Activated CD4-positive, alpha-beta T cell treated with anti-CD3 and anti-CD28 coated beads, Interleukin-2, amount 50 U/mL, for 4 hours (primary cell): Measurements from ENCODE around the gene DGKB.
"Not testable (repeated sequence)": the region's sequence is repeated elsewhere in the genome, so short reads cannot be mapped to it uniquely, and the experiment has no call there.

Experiments
- DNase-seq, 2 experiments: peaks; one replicate each; pipeline ENCODE4 v3.0.0-alpha.2; 2020

The DGKB gene

DNA sequence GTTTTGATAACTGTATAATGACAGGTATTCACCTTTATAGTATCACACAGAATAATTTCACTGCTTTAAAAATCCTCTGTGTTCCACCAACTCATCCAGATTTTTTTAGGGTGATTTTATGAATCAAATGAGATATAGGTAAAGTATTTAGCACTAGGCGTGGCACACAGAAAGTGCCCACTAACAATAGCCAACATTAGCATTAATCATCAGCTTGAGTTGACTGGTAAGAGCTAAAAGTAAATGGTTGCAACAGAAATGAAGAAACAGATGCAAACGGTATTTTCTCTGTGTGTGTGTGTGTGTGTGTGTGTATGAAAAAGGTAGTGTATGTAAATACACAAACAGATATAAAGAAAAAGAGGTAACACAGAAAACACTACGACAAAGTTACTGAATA lies 534.3 kb downstream of the DGKB start:
- DNase-seq: no peak

DNA sequence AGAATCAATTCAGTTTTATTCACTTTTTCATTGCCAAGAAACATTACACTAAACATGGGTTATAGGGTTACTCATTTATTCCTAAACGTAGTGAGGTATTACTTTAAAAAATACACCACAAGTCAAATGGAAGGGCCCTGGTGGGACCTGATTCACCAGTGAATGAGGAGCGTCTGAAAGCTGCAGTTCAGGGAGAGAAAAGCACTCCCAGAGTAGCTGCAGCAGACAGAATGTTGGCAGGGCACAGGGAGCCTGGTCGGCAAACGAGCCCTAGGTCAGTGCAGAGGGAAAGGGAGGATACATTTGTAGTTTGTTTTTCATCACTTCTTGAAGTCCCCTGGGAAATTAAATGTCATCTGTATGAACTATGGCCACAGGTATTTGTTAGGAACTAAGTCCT lies 551.4 kb downstream of the DGKB start:
- DNase-seq: no peak

DNA sequence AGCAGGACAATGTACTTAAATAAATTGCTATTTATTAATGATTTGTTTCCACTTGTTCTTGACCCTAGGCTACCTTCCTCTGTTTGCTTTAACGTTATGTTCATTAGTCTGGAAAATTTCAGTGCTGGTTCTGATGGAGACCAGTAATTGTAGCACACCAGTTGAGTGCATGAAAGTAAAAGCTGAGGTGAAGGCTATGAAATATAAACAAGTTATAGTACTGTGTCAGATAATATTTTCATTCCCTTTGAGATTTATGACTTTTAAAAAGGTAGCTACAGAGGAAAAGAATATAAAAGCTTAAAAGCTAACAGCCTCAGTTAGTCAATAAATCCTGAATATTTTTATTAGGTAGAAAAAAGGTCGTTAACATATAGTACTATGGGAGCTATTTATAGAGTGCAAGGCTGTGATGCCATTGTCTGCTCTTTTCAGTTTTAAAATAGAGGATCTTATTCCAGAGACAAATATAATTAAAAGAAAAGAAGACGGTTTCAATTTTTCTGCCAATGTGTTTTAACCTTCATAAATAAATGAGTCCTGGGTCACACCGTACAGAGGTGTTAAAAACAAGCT lies 561.3 kb downstream of the DGKB start:
- DNase-seq: no peak

DNA sequence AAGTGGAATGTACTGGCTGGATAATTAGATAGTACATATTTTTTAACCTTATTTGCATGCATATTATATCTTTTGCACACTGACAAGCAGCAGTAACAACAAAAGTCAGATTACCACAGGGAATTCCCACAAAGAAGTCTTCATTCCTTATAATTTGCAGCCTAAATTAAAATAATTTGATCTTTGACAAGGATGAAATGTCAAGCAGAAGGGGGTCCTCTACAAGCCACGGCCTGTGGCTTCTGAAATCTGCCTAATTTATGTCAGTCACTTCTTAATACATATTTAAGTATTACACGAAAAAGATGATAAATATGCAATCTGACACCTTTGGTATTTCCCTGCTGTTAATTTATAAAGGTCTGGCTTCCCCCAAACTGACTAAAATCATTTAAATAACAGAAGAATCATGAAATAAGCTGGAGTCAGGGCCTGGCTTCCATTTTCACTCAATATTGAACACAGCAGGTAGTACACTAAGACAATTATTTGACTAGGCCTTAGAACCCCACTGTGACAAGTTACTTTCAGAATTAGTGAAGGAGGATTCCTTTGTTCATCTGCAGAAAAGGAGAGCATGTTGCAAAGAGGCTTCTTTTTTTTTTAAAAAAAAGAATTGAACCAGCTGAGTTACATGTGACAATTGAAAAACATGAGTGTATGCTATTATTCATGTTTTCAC lies 562.0 kb downstream of the DGKB start:
- DNase-seq: no peak

DNA sequence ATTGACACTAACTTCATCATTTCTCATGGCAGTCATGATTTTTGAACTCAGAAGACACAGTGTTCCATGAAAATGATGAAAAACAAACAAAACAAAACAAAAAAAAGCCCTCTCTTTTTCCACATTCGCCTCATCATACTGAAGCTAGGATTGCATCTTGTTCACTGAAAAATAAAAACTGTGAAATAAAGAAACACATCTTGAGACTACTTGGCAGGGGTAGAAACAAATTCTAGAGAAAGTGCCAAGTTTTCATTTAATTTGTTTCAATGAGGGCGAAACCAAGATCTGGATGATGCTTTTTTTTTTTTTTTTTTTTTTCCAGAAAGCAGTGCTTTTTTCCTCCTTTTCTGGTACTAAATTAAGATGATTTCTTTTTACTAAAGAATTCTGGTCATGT lies 562.7 kb downstream of the DGKB start:
- no peak for DNase-seq

DNA sequence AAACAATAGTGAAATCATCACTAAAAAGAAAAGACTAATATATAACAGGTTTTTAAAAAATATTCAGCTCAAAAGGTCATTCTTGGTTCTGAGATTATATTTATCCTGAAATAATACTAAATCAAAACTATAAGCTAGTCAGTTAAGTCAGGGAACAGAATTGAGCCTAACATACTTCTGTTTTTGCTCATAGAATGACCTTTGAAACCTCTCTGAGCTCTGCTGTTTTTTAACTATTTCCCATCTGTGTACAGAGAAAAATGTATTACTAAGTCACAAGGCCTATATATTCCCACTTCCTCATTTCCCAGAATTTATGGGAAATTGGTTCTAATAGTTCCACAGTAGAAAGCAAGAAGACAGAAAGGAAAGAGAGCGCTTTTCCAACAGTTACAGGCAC lies 566.3 kb downstream of the DGKB start:
- DNase-seq: no peak

DNA sequence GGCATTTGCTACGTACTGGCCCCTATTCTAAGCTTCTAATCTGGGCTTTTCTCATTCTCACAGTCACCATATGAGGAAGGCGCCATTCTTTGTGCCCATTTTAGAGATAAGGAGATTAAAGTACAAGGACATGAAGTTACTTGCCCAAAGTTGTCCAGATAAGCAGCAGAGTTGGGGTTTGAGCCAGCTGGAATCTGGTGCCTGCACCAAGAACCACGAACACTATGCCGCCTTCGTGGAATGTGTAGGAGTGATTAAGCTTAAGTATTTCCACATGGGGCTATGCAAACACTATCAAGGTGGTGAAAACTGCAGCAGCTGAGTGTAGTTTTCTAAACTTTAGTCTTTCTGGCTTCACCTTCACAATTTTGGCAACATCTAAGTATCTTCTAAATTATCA lies 570.4 kb downstream of the DGKB start:
- no peak for DNase-seq

DNA sequence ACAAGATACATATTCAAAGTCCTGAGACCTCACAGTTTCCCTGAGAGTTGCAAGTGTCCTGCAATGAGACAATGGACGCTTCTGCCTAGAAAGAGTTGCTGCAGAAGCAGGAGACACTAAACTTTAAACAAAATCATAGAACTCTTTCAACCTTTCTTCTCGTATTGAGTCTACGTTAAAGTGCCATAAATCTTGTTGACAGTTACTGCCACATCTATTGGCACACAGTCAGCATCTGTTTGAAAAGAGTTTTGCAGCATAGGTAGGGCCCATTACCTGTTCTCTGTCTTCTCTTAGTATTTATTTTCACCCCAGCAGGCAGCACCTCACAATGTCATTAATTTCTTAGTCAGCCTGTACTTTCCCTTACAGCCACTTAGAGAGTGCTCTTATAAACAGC lies 577.8 kb downstream of the DGKB start:
- DNase-seq: no peak

DNA sequence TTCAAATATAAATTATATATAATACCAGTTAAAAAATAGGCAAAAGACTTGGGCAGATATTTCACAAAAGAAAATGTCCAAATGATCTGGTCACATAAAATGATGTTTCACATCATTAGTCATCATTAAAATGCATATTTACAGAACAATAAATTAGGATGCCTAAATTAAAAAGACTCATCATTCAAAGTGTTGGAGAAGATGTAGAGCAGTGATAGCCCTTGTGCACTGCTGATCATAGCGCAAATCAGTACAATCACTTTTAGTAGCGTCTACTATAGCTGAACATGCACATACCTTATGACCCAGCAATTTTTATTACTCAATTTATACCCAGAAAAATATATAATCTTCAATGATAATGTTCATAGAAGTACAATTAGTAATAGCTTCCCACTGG lies 579.8 kb downstream of the DGKB start:
- no peak for DNase-seq

DNA sequence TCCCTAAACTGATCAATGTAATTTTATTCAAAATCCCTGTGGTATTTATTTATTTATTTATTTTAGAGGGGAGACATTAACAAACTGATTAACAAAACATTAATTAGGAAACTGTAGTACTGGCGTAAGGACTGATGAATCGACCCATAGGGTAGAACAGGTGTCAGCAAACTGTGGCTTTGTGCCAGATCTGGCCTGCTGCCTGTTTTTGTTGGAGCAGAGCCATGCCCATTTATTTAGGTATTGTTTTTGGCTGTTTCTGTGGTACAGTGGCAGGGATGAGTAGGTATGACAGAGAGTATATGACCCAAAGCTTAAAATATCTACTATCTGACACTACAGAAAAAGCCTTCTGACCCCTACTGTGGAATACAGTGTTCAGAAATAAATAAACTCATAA lies 580.6 kb downstream of the DGKB start:
- no peak for DNase-seq

DNA sequence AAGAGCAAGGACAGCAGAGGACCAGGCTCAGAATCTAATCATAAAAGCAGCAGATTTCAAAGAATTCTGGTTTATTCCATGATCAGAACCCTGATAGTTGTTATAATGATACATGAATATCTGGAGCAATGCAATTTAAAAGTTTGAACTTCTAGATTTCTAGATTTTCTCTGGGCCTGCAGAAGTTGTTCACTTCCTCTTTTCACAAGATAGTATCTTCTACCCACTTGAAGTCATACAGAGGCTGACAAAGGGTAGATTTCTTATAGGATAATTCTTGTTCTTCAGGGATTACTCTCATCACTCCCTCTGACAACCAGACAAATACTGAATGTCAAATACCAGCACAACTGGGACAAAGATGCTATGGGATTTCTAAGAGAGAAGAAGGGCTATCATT lies 593.1 kb downstream of the DGKB start:
- no peak for DNase-seq

DNA sequence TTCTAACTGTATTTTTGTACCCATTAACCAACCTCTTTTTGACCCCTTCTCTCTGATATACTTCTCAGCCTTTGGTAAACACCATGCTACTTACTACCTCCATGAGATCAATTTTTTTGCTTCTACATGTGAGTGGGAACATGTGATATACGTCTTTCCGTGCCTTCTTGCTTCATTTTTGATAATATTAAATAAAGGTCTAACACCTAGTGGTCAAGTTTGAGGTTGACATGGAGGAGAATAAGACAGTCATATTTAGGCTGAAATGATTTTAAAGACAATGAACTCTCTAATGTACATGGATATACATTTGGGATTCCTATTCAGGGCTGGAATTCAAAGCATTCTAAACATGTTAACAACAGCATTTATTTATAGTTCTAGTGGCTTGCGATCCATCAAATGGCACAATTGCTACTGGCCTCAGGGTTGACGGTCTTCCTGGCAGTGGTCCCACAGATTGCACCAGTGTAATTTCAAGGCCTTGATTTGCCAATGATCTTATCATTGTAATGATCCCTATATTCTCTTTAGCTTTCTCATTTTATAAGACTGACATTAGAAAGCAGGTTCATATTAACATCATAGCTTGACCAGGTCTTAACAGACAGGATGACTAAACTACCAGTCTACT lies 597.2 kb downstream of the DGKB start:
- no peak for DNase-seq

DNA sequence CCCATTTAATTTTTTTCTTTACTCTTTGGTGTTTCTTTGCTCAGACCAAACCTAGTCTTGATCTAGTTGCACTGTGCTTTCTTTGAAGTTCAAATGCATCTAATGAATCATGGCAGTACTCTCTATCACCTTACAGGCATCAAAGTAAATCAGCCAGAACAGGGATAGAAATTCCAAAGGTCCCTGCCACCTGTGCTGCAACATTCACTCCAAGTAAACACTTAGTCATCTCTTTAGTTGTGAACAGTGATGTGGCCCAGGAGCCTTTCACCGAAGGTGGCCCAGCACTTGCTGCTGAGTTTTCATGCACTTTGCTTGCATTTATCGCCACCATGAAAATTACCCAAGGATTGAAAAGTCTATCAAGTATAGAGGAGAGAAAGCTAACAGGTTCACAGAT lies 599.0 kb downstream of the DGKB start:
- no peak for DNase-seq

DNA sequence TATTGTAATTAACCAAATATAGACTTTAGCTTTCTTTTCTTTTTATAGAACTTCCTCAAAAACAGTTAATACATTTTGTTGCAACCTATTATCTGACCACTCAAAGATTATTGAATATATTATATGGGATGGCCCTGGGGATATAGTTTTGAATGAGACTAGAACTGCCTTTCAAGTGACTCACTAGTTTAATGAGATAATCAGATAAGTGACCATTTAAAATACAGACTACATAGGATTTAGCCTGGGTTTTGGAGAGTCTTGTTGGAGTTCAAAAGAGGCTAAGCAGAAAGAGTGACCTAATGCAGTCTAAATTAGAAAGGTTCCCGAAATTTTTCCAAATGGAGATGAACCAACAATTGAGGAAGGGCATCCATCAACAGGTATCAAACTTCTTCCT lies 607.9 kb downstream of the DGKB start:
- no peak for DNase-seq

DNA sequence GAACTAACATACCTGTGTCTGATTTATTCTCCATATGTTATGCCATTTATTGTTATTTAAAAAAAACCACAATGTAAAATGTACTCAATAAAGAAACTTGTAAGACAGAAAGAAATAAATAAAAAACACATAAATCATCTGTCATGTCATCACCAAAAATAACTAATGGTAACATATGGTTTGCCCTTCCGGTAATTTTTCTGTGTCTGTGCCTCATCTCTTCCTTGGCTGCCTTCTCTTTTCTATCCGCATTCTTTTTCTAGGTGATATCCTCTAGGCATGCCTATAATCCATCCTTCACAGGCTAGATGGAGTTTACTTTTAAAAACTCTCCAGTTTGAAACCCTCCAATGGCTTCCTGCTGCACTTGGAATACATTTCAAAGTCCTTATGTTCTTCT lies 609.1 kb downstream of the DGKB start:
- no peak for DNase-seq

DNA sequence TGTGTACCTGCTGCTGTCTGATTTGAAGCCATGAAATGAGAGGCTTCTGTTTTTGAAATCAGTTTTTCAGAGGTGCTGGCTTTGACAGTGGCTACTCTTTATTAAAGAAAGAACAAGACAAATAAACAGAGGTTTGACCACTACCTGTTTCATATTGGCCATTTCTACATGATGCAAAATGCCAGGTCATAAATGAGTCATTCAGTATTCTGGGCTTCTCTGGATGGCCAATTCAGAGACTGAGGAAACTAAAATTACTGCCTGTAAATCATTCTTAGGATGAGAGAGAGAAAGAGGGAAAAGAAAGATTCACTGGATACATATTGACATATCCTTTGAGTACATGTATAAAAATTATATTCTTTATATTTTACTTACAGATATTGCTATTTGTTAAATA lies 609.8 kb downstream of the DGKB start:
- DNase-seq: no peak

DNA sequence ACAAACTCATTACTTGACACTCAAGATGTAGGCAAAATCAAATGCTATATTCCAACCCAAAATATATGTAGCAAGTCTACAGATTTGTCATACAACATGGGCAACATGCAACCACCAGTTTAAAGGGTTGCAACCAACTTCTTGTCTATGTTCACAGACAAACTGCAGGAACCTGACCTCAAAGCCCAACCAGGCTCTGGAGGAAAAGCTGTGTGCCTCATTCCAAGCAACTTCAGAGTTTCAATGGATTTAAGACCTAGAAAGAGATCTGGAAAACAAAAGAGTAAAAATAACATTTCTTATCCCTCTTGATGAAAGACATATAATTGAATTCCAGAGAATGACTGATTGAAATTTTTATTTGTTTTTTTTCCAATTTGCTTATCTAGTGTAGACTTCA lies 612.6 kb downstream of the DGKB start:
- no peak for DNase-seq

DNA sequence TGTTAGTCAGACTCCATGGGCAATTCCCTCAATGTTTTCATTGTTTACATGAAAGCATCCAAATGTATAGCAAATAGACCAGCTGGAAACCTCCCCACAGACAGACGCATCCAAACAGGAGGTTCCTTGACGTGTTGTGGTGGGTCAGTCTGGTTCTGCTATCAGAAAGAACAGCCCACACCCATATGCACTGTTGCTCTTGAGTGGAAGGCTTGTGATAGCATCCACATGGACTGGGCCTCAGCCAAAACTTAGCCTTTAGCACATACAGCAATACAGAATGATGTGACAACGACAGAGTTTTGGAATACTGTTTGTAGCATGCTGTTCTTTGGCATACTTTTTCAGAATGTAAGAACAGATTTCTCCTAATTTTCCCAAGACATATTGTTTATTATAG lies 613.9 kb downstream of the DGKB start:
- DNase-seq: no peak

DNA sequence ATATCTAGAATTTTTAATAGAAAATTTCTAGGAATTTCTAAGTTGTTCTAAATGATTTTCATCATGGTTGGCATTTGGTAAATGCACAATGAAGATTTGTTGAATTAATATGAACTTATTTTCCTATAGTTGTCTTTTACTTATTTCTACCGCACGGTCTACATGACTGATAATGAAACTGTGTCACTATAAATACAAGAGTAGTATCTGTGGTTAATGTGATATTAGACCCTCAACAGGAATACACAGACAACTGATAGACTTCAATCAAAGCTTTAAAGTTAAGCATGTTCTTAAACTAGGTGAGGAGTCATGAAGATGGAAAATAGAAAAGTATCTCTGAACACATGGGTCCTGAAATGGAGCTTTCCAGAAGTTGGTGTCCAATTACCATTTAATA lies 615.2 kb downstream of the DGKB start:
- DNase-seq: no peak

DNA sequence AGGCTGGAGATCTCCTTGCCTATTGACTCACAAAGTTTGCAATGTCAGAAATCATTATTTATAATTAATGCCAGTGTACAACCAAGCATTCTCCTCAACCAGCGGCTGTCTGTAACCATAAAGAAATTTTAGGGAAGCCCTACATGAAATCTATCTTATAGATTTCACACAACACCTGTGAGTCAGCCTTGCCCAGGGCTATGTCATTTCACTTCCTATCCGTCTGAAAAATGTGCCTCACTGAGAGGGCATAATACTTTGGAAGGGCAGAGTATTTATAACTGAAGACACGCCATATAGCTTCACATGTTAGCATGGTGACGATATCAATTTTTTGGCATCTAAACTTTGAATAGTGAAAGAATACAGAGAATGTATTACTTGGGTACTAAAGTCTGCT lies 616.5 kb downstream of the DGKB start:
- no peak for DNase-seq

DNA sequence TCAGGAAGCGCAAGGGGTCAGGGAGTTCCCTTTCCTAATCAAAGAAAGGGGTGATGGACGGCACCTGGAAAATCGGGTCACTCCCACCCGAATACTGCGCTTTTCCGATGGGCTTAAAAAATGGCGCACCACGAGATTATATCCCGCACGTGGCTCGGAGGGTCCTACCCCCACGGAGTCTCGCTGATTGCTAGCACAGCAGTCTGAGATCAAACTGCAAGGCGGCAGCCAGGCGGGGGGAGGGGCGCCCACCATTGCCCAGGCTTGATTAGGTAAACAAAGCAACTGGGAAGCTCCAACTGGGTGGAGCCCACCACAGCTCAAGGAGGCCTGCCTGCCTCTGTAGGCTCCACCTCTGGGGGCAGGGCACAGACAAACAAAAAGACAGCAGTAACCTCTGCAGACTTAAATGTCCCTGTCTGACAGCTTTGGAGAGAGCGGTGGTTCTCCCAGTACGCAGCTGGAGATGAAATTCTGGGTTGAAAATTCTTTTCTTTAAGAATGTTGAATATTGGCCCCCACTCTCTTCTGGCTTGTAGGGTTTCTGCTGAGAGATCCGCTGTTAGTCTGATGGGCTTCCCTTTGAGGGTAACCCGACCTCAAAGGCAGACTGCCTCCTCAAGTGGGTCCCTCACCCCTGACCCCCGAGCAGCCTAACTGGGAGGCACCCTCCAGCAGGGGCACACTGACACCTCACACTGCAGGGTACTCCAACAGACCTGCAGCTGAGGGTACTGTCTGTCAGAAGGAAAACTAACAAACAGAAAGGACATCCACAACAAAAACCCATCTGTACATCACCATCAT lies 623.3 kb downstream of the DGKB start:
- not testable (repeated sequence) for DNase-seq

DNA sequence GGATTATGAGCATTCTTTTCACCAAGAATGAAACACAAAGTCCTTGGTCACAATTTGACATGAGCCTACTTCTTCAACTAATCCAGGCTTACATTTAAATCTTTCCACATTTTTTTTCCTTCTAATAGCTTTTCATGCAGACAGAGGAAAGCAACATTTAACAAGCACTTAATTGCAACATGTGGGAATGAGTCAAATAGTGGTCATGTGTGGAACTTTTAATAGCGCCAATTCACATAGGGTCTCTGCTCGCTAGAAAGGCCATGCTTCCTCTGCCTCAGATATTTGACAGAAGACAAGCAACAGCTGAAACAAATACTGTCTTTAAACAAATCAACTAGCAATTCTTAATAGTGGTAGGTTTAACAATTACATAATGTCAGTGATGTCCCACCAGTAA lies 627.2 kb downstream of the DGKB start:
- DNase-seq: no peak

DNA sequence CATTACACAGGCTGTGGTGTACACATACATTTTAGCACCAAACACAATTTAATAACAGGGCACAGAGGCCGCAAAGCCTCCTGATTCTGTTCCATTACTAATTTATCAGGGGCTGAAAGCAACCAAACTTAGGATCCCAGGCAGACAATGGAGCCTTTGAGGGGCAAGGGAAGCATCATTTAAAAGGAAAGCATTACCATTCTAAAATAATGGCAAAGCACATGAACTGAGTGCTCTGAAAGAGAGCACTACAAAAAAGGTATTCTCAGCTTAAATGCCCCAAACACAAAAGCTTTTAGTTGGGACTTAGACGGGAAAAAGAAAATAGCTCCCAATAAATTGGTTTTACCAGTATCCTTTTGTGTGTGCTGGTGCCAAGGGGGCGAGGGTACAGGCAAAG lies 631.1 kb downstream of the DGKB start:
- no peak for DNase-seq

DNA sequence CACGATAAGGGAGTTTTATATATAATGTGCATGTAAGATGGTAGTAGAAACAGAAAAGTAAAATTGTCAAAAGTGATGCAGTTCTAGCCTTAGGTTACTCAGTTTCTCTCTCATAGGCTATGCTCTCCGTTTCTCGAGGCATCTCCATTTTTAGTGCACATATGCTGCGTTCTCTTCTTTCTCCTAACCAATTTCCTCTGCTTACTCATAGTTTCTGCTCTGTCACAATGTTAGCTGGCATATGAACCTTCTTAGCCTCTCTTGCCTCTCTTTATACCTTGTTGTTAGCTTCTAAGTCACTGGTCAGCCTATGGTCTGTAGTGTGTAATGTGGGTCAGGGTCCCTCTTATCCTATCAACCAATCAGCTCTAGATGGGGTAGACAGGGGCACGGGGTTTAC lies 632.5 kb downstream of the DGKB start:
- DNase-seq: no peak
